LHCN-M2 (cell line): ENCODE measurements around the gene BZW2. TPM values are rescaled to one million over a fixed set of nuclear protein-coding genes. Genes with fewer than 3 reads are reported as not detected.
"Not testable (repeated sequence)": the region's sequence is repeated elsewhere in the genome, so short reads cannot be mapped to it uniquely, and the experiment has no call there.

Experiments
- DNase-seq: peaks from one replicate; pipeline ENCODE4 v3.0.0-alpha.2; 2012; ENCODE audit warnings: low read depth
- total RNA-seq: library from RNA; depleted of rRNA; stranded (reverse); fragments of >200 nt; gene quantifications from 2 replicates; pipeline ENCODE4 v1.2.3, GENCODE V29; 2014

BZW2 gene
- total RNA-seq, 1 experiment from 2014 or later = 105 TPM

DNA sequence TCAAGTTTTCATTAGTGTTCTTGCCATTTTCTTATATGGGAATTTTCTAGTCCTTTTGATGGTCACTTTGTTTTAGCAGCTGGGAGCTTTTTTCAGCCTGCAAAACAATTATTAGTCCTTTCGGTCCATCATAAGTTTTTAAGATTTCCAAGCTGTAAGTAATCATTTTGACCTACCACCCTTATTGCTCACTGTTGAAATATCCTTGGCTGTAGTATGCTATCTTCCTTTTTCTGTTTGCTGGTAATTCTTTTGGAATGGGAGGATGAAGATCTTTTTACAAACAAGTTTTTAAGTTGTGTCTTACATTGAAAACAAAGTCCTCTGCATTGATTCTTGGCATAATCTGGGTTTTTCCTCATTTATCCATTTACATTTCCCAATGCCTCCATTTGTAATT is 24.0 kb downstream of the BZW2 start:
- DNase-seq = peak; percentile 29

DNA sequence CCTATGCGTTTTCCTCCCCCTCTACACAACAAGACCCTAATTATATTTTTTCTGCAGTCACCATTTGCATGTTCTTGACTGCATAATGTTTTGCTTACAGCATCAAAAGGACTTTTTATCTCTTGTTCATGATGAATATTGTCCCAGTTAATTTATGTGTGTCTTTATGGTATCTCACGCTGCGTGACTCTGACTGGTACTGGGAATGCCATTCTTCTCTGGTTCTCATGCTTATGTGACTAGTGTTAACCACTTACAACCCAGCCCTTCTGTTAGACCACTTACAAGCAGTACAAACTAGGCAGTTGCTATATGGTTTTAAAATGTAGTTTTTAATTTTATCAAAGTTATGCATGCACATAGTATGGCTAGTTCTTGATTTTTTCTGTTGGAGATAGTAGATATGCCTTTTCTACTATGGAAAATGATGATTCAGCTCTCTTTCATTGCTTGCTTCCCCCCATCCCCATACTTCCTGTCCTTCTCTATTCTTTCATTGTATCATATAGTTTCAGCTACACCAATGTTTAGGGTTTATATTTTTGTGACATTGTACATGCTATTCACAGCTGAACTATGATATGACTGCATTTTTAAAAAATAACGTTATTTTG is 24.9 kb downstream of the BZW2 start:
- DNase-seq = no peak

DNA sequence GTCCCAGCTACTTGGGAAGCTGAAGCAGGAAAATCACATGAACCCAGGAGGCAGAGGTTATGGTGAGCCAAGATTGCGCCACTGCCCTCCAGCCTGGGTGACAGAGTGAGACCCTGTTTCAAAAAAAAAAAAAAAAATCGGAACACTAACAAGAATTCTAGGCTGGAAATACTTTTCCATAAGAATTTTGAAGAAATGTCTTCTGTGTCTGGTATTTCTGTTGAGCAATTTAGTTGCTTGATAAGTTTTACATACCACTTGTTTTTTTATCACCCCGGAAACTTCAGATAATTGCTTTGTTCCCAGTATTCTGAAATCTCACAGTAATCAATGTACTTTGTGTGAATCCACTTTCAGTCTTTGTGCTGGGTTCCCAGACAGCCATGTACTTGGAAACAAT is 25.8 kb downstream of the BZW2 start:
- DNase-seq = no peak

DNA sequence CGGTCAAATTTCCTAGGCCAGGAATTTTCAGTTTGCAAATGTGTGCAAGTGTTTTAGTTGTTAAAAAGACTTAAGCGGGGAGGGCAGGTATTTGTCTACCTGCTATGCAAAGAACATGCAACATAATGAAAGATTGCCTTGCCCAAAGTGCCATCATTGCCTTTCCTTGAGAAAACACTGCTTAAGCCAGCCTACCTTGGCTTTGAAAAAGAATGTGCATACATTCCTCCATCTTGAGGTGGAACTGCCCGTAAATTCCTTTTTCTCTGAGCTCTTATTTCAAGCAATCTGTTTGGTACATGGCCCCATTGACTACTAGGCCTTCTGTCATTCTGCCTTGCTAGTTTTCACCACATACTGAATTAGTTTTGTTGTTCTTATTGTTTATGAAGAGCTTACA is 29.3 kb downstream of the BZW2 start:
- no peak for DNase-seq

DNA sequence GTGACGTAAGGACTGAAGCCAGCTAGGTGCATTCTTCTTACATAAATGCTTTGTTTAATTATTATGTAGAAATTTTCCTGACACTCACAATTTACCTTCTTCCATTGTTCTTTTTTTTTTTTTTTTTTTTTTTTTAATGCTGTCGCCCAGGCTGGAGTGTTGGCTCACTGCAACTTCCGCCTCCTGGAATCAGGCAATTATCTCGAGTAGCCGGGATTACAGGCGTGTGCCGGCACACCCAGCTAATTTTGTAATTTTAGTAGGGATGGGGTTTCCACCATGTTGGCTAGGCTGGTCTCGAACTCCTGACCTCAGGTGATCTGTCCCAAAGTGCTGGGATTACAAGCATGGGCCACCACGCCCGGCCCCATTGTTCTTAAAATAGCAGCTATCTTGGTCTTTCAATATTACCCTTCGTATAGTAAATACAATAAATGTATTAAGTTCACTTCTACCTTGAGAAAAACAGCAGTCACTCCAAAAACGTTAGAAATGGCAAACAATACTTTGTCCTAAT is 32.1 kb downstream of the BZW2 start:
- DNase-seq = no peak

DNA sequence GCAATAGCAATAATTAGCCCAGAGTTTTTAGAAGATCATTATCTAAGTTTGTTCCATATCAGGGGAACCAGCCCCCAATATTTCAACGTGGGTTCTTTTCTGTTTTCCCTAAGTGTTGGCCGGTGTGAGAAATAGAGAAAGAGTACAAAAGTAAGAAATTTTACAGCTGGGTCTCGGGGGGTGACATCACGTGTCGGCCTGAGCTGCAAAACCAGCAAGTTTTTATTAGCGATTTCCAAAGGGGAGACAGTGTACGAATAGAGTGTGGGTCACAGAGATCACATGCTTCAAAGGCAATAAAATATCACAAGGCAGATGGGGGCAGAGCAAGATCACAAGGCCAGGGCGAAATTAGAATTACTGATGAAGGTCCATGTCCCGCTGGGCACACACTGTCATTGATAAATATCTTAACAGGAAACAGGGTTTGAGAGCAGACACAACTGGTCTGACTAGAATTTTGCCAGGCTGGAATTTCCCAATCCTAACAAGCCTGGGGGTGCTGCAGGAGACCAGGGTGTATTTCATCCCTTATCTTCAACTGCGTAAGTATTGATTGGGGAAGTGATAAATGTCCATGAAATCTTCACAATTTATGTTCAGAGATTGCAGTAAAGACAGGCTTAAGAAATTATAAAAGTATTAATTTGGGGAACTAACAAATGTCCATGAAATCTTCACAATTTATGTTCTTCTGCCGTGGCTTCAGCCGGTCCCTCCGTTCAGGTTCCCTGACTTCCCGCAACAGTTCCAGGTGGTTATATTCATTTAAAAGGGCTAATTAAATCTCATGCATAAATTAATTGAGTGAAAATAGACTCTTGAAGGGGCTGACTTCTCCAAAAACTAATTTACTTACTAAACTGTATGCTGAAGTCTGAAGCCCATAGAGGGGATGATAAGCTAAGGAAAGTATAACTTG is 32.9 kb downstream of the BZW2 start:
- not testable (repeated sequence) for DNase-seq

DNA sequence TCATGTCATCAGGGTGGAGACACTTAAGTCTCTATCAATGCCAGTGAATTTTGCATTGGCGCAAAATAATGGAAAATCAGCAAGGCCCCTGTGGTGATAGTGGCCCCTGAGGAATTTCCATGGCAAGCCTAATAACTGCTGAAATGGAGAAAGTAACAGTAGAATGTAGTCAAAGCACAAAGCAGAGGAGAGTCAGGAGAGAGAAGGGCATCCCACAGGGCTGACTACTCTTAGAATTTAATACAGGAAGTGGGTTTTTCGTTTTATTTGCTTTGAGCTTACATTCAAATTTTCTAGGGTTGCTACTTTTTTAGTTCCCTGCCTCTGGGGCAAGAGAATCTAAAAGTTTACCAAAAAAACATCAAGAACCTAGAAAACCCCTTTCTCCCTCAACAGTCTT is 39.0 kb downstream of the BZW2 start:
- DNase-seq = peak; percentile 25

DNA sequence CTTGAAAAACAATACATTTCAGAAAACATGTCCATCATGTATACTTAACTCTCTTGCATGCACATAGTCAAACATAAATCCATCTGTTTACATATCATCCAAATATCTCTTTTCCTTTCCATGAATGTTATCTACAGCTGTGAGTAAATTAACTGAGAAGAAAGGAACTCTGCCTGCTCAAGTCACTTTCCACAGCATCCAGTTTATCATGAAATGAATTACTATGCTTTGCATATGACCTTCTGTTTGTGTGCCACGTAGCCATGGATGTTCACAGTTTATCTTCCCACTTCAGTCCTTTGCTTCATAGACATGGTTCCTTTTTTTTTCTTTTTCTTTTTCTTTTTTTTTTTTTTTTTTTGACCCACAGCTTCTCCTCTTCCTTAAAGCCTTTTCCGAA is 39.6 kb downstream of the BZW2 start:
- DNase-seq = no peak

DNA sequence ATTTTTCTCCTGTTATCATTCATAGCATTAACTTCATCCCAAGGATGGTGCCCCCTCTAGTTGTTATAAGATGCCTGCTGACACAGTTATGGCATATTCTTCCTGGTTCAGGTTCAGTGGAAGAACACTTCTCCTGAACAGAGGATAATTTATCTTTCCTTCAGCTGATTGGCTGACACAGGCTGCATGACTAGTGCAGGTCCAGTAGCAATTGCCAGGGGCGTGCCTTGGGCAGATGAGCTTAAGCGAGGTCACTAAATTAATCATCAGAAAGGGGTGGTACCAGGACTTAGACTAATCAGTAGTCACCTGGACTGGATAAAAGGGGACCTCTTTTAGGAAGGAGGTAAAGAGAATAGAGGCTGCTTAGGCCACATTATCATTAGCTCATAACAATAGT is 42.3 kb downstream of the BZW2 start:
- peak; percentile 34 for DNase-seq

DNA sequence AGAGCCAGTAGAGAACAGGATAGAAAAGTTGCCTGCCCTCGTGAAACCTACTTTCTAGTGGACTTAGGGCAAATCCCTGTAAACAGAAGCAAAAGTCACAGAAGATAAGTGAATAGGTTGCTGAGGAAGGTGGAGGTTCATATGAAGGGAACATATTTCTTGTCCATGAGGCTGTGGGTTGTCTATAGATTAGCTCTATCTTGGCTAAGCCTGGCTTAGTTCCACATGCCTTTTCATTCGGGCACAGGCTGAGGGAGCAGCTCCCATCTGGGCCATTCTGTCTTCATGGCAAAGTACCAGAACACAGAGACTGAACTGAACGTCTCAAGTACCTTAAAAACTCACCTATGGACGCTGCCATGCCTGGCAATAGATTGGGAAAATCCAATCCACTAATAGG is 45.3 kb downstream of the BZW2 start:
- no peak for DNase-seq

DNA sequence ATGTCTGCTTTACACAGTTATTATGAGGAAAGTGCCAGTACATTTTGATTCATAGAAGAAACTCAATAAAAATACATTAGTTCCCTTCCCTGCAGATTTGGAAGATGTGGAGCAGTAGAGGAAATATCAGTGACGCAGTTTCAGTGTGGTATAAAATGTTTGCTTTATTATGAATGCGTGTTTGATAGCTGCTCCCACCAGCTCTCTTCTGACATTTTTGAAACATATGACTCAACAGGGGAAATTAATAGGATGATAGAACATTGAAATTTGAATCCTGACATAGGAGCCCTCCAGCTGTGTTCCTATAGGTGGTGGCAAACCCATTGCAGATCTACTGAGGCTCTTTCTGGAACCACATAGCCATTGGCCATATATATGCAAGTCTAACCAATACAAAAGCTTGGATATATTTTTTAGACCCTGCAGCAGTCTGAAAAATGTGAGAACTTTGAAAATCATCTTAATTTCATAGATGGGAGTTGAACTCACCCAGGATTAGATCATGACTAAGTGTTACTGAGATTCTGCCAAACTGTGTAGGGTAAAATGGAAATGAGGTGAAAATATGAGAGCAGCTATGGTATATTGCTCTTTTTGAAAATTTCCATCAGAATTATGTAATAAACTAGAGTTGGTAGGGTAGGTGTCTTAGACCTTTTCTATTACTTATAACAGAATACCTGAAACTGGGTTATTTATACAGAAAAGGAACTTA is 47.8 kb downstream of the BZW2 start:
- DNase-seq = no peak

DNA sequence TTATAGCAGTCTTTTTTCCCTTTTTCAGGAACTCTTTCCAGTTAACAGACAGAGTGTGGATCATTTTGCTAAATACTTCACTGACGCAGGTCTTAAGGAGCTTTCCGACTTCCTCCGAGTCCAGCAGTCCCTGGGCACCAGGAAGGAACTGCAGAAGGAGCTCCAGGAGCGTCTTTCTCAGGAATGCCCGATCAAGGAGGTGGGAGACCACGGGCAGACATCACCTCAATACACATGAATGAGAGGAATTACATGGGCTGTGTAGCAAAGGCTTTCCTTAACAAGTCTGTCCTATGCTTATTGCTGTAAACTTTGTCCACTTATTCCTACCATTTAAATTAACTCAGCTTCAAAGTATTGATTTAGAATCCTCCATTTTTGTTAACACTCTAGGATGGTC is 48.8 kb downstream of the BZW2 start:
- DNase-seq = no peak

DNA sequence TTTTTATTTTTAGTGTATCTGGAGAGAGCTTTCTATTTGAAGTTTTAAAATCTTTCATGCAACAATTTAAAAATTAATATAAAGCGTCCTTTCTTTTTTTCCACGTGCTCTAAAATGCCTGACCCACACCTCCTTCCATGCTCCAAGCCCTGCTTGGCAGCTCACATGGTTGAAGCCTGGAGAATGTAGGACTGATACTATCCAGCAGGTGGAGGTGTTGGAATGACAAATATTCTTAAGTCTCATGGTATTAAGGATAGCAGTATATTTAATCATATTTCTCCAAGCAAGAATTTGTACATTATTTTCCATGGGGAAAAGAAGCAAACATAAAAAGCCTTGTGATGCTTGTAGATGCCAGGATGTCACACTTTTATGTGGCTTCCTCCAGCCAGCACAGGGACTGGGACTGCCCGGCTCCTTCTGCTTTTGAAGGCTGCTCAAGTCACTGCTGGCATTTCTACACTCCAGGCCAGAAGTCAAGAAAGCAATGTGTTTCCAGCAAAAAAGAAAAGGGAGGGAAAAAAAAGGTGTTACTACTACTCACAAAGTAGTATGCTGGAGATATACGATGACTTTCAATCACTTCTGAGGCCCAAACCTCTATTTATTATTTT is 49.7 kb downstream of the BZW2 start:
- DNase-seq = peak; percentile 70

DNA sequence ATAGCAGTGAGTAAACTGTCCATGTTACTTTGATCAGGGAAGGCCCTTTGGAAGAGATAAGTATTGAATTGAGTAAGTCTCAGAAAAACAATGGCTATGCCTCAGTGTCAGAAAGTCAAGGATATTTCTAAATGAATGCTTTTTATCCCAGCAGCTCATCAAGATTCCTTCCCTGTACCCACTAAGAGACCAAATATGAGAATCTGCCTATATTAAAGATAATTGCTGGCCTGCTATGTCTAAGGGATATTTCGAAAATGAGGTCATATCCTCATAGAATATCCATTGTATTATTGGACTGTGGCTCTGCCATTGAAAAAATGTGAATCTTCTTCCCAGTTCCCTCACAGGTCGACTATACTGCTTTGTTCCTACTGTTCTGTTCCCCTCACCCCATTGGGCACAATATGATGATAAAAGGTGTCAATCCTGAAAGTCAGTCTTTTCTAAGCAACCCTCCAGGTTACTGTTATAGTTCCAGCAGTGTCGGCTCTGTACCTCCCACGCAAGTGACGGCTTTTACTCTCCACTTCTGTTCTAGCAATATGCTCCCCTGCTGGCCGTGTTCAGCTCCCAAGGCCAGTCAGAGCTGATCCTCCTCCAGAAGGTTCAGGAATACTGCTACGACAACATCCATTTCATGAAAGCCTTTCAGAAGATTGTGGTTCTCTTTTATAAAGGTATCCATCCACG is 51.7 kb downstream of the BZW2 start:
- DNase-seq = no peak

DNA sequence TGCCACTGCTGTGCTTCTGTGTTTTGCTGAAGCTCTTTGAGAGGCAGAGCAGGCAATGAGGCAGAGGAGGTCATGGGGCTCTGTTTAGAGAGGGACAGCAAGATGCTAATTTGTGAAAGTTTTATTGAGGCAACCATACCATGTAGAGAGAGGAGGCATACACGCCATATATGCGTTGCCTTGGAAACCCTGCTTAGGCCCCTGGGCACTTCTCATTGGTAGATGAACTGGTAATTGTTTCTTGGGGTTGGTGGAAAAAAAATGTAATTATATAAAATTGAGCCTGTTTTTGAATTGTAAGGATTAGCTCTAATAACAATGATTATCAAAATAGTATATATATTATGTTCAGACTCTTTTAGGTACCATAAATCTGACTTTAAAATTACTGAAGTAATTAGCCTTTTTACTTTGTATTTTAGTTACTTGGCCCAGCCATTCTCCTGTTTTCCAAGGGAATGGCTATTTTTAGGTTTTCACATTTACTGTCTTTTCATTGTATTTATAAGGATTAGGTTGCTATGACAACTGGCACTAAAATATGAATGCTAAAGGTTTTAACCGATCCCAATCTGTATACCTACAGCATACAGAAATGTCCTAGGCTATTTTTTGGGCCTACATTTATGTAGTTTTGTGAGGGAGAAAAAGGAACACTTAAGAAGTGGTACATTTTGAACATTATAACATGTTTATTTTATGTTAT is 52.4 kb downstream of the BZW2 start:
- no peak for DNase-seq

DNA sequence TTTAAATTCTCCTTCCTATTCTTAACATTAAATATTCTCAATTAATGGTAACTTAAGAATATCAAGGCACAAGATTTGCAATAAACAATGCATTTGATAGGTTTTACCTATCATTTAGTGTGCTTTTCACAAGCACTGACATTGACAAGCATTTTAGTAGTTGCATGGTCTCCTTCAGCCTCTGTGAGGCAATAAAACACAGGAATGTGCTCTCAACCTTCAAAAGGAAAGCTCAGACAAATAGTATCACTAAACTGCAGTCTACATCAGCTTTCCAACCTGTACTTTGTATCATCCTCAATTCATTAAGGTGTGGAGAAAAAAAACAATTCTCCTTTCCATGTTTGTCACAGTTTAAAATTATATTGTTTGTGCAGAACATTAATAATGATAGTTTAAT is 56.5 kb downstream of the BZW2 start:
- DNase-seq = no peak

DNA sequence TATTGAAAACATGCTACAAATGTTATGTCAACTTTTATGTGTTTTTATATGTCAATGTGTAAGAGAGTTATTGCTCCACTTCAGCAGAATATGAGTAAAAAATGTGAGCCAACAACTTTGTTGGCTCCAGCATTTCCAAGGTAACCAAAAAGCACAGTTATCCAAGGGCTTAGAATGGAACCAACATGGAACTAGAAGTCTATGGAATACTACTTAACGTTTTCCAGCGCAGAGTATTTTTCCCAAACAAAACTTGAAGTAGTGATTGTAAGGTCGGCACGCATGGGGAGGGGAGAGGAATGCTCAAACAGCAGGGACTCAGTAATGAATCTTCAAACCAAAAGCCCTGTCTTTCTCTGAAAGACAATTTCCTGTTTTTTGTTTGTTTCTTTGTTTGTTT is 62.5 kb downstream of the BZW2 start:
- peak; percentile 46 for DNase-seq

DNA sequence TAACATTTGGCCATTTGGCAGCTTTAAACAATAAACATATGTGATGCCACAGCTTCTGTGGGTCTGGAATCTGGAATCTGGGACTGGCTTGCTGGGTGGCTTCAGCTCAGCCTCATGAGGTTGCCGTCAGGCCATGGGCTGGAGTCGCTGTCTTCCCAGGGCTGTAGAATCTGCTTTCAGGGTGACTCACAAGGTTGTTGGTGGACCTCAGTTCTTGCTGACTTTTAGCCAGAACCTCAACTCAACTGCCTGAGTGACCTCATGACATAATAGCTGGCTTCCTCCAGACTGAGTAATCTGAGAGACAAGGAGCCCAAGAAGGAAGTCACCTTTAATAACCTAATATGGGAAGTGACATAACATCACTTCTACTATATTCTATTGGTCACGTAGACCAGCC is 63.0 kb downstream of the BZW2 start:
- peak; percentile 97 for DNase-seq

DNA sequence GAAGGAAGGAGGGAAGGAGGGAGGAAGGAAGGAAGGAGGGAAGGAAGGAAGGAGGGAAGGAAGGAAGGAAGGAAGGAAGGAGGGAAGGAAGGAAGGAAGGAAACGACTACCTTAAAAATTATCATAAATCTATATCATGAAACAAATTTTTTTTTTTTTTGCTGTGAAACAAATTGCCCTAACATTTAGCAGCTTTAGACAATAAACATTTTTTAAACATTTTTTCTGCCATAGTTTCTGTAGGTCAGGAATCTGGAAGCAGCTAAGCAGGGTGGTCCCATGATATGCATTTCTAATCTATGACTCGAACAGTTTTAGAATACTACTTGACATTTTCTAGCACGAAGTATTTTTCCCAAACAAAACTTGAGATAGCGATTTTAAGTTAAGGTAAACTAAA is 64.7 kb downstream of the BZW2 start:
- DNase-seq = no peak

DNA sequence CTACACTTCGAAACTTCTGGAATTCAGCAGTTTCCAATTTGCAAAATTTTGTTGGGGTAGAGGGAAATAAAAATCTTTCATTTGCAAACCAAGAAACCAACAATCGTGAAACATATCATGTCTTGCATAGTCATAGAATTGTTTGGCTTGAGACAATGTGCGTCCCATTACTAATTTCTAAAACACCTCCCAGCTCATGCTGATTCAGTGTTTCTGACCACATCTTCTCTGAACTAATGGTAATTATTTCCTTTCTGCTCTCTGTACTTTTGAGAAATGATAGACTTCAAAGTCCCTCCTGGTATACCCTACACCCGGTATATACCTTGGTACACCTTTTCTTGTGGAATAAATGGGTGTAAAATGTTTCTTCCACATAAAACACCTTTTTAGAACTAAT is 65.7 kb downstream of the BZW2 start:
- peak; percentile 68 for DNase-seq

DNA sequence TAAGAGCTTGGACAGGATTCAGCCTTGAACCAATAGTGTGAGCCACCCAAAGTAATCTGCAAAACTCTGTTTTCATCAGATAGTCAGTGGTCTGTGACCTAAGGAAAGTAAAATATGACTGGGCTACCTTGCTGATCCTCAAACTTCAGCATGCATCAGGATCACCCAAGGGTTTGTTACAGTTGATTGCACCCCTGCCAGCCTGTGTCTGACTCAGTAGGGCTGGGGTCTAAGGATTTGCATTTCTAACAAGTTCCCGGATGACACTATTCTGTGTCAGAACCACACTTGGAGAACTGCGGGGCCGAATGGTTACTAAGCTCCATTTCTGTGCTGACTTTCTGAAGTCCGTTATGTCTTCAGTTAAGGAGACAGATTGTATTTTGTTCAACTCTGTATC is 66.9 kb downstream of the BZW2 start:
- DNase-seq = peak; percentile 61
